IPS DF 19.7 (cell line): ENCODE results near the gene FYN.
"Not testable (repeated sequence)": the region's sequence is repeated elsewhere in the genome, so short reads cannot be mapped to it uniquely, and the experiment has no call there.

Source experiments
- DNase-seq: peaks from one replicate; pipeline ENCODE4 v3.0.0-alpha.2; 2013; ENCODE audit warnings: low read depth, low spot score

The FYN gene

GRCh38 chr6:111661541-111662061 lies 211.7 kb downstream of the FYN start:
- DNase-seq = peak; percentile 23

GRCh38 chr6:111660531-111660930 lies 212.7 kb downstream of the FYN start:
- DNase-seq = no peak

DNA sequence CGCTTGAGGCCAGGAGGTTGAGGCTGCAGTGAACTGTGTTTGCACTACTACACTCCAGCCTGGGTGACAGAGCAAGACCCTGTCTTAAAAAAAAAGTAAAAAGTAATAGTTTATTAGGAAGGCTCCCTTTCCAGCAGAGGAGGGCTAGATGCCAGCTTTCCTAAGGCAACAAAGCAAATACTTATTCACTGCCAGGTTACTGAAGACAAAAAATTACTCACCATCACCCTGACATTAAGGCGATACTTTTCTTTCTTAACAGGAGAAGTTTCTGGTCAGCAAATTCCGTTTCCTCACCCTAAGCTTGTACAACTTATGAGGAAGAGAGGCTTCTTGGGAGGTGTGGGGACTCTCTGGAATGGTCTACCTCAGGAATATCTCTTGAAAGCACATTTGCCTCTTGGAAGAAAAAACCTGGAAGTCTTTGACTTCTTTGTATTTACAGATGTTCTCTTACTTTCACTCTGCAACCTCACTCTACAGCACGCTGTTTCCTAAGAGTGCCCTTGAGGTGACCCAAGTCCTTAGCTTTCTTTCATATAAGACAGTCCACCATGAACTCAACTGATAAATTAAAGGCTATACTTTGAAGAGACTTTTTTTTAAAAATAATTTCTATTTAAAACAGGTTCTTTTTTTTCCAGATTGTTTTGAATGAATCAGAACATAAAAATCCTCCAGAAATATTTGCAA lies 214.6 kb downstream of the FYN start:
- no peak for DNase-seq

DNA sequence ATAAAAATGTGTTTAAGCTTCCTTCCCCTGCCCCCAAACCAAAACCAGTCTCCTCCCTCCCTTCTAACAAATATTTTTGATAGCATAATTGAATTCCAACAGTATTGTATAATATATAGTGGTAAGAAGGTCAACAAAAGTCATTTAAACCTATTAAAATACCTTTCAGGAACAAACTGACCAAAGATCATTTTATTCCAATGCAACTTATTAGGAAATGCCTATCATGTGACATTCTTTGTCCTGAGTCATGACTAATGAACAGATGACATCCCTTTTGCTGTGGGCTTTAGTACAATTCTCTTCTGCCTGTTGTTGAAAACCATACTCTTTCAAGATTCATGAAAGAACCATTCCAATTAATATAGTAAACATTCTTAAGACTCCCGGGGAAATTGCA lies 216.1 kb downstream of the FYN start:
- no peak for DNase-seq

- no peak for DNase-seq
These were observed 219.3 kb downstream of the FYN start for GRCh38 chr6:111653979-111654378.

- no peak for DNase-seq
These were observed 219.8 kb downstream of the FYN start for GRCh38 chr6:111653434-111653833.

- DNase-seq = no peak
These were observed 221.1 kb downstream of the FYN start for GRCh38 chr6:111652156-111652555.

DNA sequence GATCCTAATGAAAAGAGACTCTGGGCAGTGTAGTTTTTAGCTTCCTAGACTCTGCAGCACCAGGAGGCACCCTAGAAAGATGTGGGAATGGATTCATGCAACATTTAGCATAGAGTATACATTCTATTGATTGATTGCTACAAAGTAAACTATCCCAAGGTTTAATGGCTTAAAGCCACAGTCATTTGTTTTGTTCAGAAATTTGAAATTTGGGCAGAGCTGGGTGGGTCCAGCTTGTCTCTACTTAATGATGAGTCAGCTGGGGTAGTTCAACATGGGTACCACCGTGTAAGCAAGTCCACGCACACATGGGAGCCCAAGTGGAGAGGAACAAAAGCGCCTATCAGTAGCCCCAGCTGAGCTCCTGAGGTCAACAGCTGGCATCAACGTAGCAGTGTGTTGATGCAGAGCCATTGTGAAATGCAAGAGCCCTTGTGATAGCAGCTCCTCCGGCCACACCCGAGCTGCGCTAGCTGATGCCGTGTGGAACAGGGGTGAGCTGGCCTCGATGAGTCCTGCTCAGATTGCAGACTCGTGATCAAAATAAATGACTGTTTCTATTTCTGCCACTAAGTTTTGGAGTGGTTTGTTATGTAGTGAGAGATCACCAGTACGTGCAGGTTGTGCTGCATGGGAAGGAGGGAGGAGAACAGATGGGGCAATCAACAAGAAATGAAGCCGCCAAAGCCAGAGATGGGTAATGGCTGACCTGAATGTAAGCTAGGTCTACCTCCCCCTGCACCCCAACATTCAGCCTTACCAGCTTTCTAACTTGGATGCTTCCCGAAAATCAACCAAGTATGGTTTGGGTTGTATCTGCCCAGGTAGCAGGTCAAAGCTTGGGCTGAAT lies 221.8 kb downstream of the FYN start:
- no peak for DNase-seq

- DNase-seq = no peak
These were observed 223.2 kb downstream of the FYN start for GRCh38 chr6:111650049-111650448.

DNA sequence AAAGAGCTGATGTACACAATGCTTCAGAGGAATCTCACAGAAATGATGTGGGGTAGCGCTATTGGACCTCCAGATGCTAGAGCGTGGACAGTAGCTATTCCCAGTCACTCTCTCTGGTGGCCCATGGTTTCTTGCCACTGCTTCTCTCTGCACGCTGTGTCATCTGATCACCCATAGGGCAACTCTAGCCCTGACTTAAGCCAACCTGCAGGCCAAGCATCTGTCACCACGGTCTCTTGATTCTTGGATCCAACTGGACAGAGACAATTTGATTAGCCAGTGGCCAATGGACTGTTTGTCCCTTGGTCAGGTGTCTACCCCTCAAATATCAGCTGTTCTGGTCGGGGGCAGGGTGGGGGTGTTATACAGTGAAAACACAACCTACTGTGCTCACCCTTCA lies 225.2 kb downstream of the FYN start:
- DNase-seq = no peak

DNA sequence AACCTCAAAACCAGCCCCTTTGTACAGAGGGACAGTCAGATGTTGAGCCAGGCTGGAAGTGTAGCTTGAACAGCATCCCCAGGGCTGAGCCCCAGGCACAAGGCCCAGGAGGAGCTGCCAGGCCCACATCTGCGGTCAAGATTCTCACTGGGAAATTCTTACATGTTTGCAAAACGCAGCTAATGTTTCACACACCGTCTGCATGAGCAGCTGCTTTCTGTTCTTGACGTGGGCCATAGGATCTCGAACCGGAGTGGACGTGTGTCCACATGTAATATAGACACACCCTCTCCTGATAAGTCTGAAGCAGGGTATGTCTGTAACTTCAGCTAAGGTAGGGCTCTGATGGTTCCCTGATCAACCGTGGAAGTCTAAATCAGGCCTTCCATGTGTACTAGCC lies 226.3 kb downstream of the FYN start:
- no peak for DNase-seq

GRCh38 chr6:111646034-111646433 lies 227.2 kb downstream of the FYN start:
- no peak for DNase-seq

DNA sequence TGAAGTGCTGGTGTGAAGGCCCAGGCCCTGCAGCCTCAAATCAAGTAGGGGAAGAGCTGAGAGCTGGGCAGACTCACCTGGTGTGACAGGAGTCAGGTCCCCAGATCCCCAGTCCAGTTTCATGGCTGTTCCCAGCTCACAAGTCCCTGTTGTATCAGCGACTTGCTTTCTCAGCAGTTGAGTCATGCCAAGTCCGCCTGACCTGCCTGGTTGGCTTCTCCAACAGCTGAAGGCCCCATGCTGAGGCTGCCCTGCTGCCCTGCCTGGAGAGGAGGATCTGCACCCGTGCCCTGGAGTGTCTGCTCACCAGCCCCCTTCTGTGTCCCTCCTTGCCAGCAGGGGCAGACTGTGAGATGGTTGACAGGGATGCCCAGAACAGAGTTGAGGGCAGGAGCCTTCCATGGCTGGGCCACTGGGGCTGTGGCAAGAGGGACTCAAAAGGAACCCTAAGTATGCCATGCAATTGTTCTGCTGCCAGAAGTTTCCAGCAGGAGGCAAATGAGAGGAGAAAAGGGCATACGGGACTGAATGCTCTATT lies 228.3 kb downstream of the FYN start:
- DNase-seq = no peak

DNA sequence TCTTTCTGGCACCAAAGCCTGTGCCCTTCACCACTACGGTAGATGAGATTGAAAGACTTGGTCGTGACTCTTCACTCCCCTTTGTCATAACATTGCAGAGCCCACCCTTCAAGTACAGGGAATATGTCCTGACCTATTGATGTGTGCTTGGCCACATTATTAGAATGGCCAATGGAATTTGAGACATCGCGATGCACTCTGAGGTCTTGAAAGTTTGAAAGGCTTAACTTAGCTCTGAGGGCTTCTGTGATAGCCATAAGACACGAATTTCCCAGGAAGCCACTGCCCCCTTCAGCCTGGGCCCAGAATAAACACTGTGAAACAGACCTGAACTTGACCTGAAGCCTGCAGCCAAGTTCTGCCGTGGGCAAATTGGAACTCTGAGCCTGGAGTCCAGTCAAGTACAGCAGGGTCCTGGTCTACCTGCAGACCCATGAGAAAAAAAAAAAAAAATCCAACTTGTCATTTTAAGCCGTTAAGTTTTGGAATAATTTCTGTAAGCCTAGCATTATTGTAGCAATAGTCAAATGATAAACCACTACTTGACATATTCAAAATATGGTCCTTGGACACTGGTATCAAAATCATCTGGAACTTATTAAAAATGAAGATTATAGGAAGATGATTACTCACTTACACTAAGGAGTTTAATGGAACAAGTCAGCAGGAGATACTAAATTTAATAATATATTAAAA lies 230.6 kb downstream of the FYN start:
- DNase-seq = no peak

DNA sequence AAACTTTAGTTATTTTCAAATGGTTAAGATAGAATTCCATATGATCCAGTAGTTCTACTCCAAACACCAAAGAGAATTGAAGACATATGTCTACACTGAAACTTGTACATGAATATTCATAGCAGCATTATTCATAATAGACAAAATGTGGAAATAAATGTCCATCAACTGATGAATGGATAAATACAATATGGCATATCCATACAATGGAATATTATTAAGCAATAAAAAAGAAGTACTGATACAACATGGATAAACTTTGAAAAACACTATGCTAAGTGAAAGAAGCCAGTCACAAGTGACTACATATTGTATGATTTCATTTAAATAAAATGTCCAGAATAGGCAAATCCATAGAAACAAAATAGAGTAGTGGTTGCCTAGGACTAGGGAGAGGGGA lies 234.0 kb downstream of the FYN start:
- DNase-seq = no peak

GRCh38 chr6:111634981-111635380 lies 238.3 kb downstream of the FYN start:
- DNase-seq = not testable (repeated sequence)

DNA sequence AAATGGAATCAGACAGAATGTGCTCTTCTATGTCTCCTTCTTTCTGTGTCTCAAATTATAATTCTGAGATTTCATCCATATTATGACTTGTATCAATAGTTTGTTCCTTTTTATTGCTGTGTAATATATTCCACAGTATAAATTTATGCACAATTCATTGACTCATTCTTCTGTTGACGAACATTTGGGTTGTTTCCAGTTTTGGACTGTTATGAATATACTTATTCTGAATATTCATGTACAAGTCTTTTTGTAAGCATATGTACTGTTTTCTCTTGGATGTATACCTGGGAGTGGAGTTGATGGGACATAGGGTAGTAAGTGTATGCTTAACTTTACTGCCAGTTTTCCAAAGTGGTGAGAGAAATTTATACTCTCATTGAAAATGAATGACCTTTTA lies 239.4 kb downstream of the FYN start:
- no peak for DNase-seq

- no peak for DNase-seq
These were observed 240.6 kb downstream of the FYN start for GRCh38 chr6:111632468-111633247.

DNA sequence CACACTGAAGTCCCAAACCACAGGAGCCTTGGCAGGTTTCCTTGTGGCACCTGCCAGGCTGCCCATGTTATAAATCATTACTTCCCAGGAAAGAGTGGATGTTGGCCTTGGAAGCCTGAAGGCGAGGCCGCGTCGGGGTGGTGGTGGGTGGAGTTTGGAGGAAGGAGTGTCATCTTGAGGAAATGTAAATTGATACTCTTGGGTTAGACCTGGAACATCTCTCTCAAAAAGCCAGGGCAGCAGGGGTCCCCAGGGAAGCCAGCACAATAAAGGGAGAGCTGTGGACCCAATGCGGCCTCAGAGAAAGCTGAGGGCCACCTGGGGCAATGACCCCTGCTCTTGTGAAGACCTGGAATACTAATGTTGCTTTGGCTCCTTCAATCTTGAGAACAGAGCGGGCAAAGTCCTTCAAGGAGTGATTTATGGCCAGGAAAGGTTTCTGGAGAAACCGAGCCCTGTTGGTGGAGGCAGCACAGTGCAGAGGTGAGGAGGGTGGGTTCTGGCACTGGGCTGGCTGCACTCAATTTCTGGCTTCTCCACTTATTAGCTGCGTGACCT lies 241.3 kb downstream of the FYN start:
- DNase-seq = no peak

DNA sequence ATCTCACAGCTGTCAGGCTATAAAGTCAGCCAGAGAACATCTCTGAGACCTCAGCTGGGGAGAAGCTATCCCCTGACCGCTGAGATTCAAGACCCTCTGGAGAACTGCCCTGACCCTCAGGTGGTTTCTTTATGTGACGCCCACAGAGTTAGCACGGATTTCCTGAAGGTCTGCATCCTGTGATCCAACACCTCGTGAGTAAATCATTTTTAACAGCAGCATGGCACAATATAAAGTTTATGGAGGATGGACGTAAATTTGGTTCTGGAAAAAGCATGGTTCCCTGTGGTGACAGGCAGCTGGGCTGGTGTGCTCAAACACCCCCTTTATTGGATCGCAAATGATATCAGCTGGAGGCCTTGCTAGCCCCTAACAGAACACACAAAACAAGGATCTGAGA lies 242.2 kb downstream of the FYN start:
- no peak for DNase-seq
